Measurements from ENCODE around the gene GPAT3.
"Not testable (repeated sequence)": the region's sequence is repeated elsewhere in the genome, so short reads cannot be mapped to it uniquely, and the experiment has no call there.

GPAT3 gene

GRCh38 chr4:83574247-83574646 lies 38.3 kb downstream of the GPAT3 start:
- Histone ChIP-seq H3K36me3 (ENCODE audit: low read depth) (no peaks in the 10 kb centered on the region), H3K4me1 (ENCODE audit: insufficient read depth, poor library complexity, severe bottlenecking) (peaks cover 11% of the 10 kb centered on the region), H3K27ac (ENCODE audit: poor library complexity, severe bottlenecking) (no peak overlapping the region), H3K9me3 (ENCODE audit: severe bottlenecking) (no peaks in the 10 kb centered on the region), H3K4me3 (ENCODE audit: severe bottlenecking) (no peak overlapping the region), H3K27me3 (ENCODE audit: insufficient read depth, poor library complexity, severe bottlenecking) (no peaks in the 10 kb centered on the region)
- ATAC-seq (ENCODE audit: low read depth) = no peak
- TF ChIP-seq CTCF (IDR thresholded peaks at IDR 0.05; ENCODE audit: poor library complexity, severe bottlenecking) = no peak
- DNase-seq (ENCODE audit: low spot score) = no peak

GRCh38 chr4:83576237-83576636 lies 40.3 kb downstream of the GPAT3 start:
- not testable (repeated sequence) for ATAC-seq (ENCODE audit: low read depth); H3K9me3 ChIP-seq (ENCODE audit: severe bottlenecking); H3K27ac ChIP-seq (ENCODE audit: poor library complexity, severe bottlenecking); H3K4me3 ChIP-seq (ENCODE audit: severe bottlenecking); H3K27me3 ChIP-seq (ENCODE audit: insufficient read depth, poor library complexity, severe bottlenecking); H3K36me3 ChIP-seq (ENCODE audit: low read depth); DNase-seq (ENCODE audit: low spot score); H3K4me1 ChIP-seq (ENCODE audit: insufficient read depth, poor library complexity, severe bottlenecking)

- H3K27ac ChIP-seq (ENCODE audit: poor library complexity, severe bottlenecking) = no peak overlapping the region
- ATAC-seq (ENCODE audit: low read depth) = peak; percentile 25; the same call in 1 of the 3 replicates
- DNase-seq (ENCODE audit: low spot score) = no peak
- TF ChIP-seq CTCF (IDR thresholded peaks at IDR 0.05; ENCODE audit: poor library complexity, severe bottlenecking) = no peak
- no peaks in the 10 kb centered on the region for H3K27me3 ChIP-seq (ENCODE audit: insufficient read depth, poor library complexity, severe bottlenecking)
- H3K4me1 ChIP-seq (ENCODE audit: insufficient read depth, poor library complexity, severe bottlenecking) = no peaks in the 10 kb centered on the region
- no peak overlapping the region for H3K4me3 ChIP-seq (ENCODE audit: severe bottlenecking)
- no peaks in the 10 kb centered on the region for H3K9me3 ChIP-seq (ENCODE audit: severe bottlenecking)
- H3K36me3 ChIP-seq (ENCODE audit: low read depth) = no peaks in the 10 kb centered on the region
Observed at GRCh38 chr4:83581411-83582288, 45.7 kb downstream of the GPAT3 start.

- no peaks in the 10 kb centered on the region for H3K9me3 ChIP-seq (ENCODE audit: severe bottlenecking)
- peak; percentile 28 for TF ChIP-seq CTCF (IDR thresholded peaks at IDR 0.05; ENCODE audit: poor library complexity, severe bottlenecking)
- H3K4me1 ChIP-seq (ENCODE audit: insufficient read depth, poor library complexity, severe bottlenecking) = no peaks in the 10 kb centered on the region
- H3K27ac ChIP-seq (ENCODE audit: poor library complexity, severe bottlenecking) = no peak overlapping the region
- peak; percentile 85 for ATAC-seq (ENCODE audit: low read depth)
- H3K4me3 ChIP-seq (ENCODE audit: severe bottlenecking) = no peak overlapping the region
- no peak for DNase-seq (ENCODE audit: low spot score)
- H3K36me3 ChIP-seq (ENCODE audit: low read depth) = no peaks in the 10 kb centered on the region
- no peaks in the 10 kb centered on the region for H3K27me3 ChIP-seq (ENCODE audit: insufficient read depth, poor library complexity, severe bottlenecking)
Observed at GRCh38 chr4:83582289-83582785, 46.4 kb downstream of the GPAT3 start.

GRCh38 chr4:83585982-83586508 lies 50.1 kb downstream of the GPAT3 start:
- H3K36me3 ChIP-seq (ENCODE audit: low read depth) = no peaks in the 10 kb centered on the region
- H3K9me3 ChIP-seq (ENCODE audit: severe bottlenecking) = no peaks in the 10 kb centered on the region
- no peak for DNase-seq (ENCODE audit: low spot score)
- no peak for ATAC-seq (ENCODE audit: low read depth)
- H3K27me3 ChIP-seq (ENCODE audit: insufficient read depth, poor library complexity, severe bottlenecking) = no peaks in the 10 kb centered on the region
- TF ChIP-seq CTCF (IDR thresholded peaks at IDR 0.05; ENCODE audit: poor library complexity, severe bottlenecking) = no peak
- no peak overlapping the region for H3K27ac ChIP-seq (ENCODE audit: poor library complexity, severe bottlenecking)
- H3K4me3 ChIP-seq (ENCODE audit: severe bottlenecking) = no peak overlapping the region
- no peaks in the 10 kb centered on the region for H3K4me1 ChIP-seq (ENCODE audit: insufficient read depth, poor library complexity, severe bottlenecking)
